GM23338 (cell line): ENCODE measurements around the gene SF3B2. TPM values are rescaled to one million over a fixed set of nuclear protein-coding genes. Genes with fewer than 3 reads are reported as not detected.

Experiments used
- ATAC-seq: fragments of 200-7000 bp; cut with Tn5 transposase; 3 replicates; pipeline ENCODE4 v1.9.1; 2020
- DNase-seq: peaks from one replicate; pipeline ENCODE4 v3.0.0-alpha.2; 2015; ENCODE audit warnings: low spot score
- H2AFZ ChIP-seq: fragments of 200-600 bp; sonication (generic); 2 replicates; pipeline ENCODE4 v1.8.0; 2016; ENCODE audit warnings: antibody characterized with exemption, mild to moderate bottlenecking, moderate library complexity
- H3F3A ChIP-seq: fragments of 200-600 bp; sonication (generic); replicated peaks from 2 replicates; pipeline ENCODE4 v1.8.0; 2017; ENCODE audit warnings: antibody characterized with exemption, mixed run types, low read depth
- H3K27ac ChIP-seq: fragments of 200-600 bp; sonication (generic); 2 replicates; pipeline ENCODE4 v1.6.1; 2016; ENCODE audit warnings: low read depth
- H3K27me3 ChIP-seq: fragments of 200-600 bp; sonication (generic); 2 replicates; pipeline ENCODE4 v1.8.0; 2016; ENCODE audit warnings: mild to moderate bottlenecking, mixed run types, moderate library complexity; ENCODE audit not compliant: insufficient read depth
- H3K36me3 ChIP-seq: fragments of 200-600 bp; sonication (generic); 2 replicates; pipeline ENCODE4 v1.8.0; 2016; ENCODE audit warnings: mild to moderate bottlenecking; ENCODE audit not compliant: insufficient read depth
- H3K4me1 ChIP-seq: fragments of 200-600 bp; sonication (generic); 2 replicates; pipeline ENCODE4 v1.8.0; 2016; ENCODE audit warnings: mild to moderate bottlenecking, moderate library complexity; ENCODE audit not compliant: insufficient read depth
- H3K4me2 ChIP-seq: fragments of 200-600 bp; sonication (generic); 2 replicates; pipeline ENCODE4 v1.7.1; 2017; ENCODE audit warnings: mixed run types
- H3K4me3 ChIP-seq: fragments of 200-600 bp; sonication (generic); 2 replicates; pipeline ENCODE4 v1.6.1; 2016; ENCODE audit warnings: mixed run types
- H3K79me2 ChIP-seq: fragments of 200-600 bp; sonication (generic); replicated peaks from 2 replicates; pipeline ENCODE4 v1.8.0; 2017; ENCODE audit warnings: mild to moderate bottlenecking; ENCODE audit not compliant: insufficient read depth
- H3K9me2 ChIP-seq: fragments of 200-600 bp; sonication (generic); 2 replicates; pipeline ENCODE4 v1.8.0; 2017; ENCODE audit not compliant: insufficient read depth
- H4K20me1 ChIP-seq: fragments of 200-600 bp; sonication (generic); replicated peaks from 2 replicates; pipeline ENCODE4 v1.8.0; 2017; ENCODE audit warnings: mild to moderate bottlenecking; ENCODE audit not compliant: insufficient read depth
- H3K27ac Mint-ChIP-seq: 2 replicates; pipeline ENCODE4 v1.8.0; 2020; ENCODE audit warnings: inconsistent platforms, mild to moderate bottlenecking, moderate library complexity, mixed read lengths
- H3K27me3 Mint-ChIP-seq: 3 replicates; pipeline ENCODE4 v1.8.0; 2022; ENCODE audit warnings: low read depth, mild to moderate bottlenecking, moderate library complexity, mixed read lengths, inconsistent platforms; ENCODE audit not compliant: insufficient read depth, poor library complexity
- H3K36me3 Mint-ChIP-seq: 3 replicates; pipeline ENCODE4 v1.8.0; 2021; ENCODE audit warnings: low read depth, mild to moderate bottlenecking, inconsistent platforms, moderate library complexity, mixed read lengths
- H3K4me1 Mint-ChIP-seq: 3 replicates; pipeline ENCODE4 v1.8.0; 2020; ENCODE audit warnings: mild to moderate bottlenecking, inconsistent platforms, mixed read lengths
- H3K4me3 Mint-ChIP-seq: 3 replicates; pipeline ENCODE4 v1.8.0; 2021; ENCODE audit warnings: moderate library complexity, mild to moderate bottlenecking, inconsistent platforms, mixed read lengths
- H3K9me3 Mint-ChIP-seq: 3 replicates; pipeline ENCODE4 v1.8.0; 2020; ENCODE audit warnings: moderate library complexity, mild to moderate bottlenecking, inconsistent platforms, mixed read lengths
- EZH2 ChIP-seq: fragments of 200-600 bp; sonication (generic); IDR thresholded peaks from one replicate; pipeline ENCODE4 v1.8.0; 2017; ENCODE audit warnings: antibody characterized with exemption, mild to moderate bottlenecking, low read depth; ENCODE audit not compliant: unreplicated experiment
- EZH2phosphoT487 ChIP-seq: fragments of 200-600 bp; sonication (generic); IDR thresholded peaks from one replicate; pipeline ENCODE4 v1.8.1; 2018; ENCODE audit warnings: antibody characterized with exemption; ENCODE audit not compliant: unreplicated experiment
- JUNB ChIP-seq: IDR thresholded peaks from one replicate; pipeline ENCODE4 v1.6.1; 2016; ENCODE audit warnings: antibody characterized with exemption; ENCODE audit not compliant: unreplicated experiment
- NANOG ChIP-seq: IDR thresholded peaks from 2 replicates; pipeline ENCODE4 v1.6.1; 2016; ENCODE audit warnings: antibody characterized with exemption, borderline replicate concordance
- STAT1 ChIP-seq: IDR thresholded peaks from one replicate; pipeline ENCODE4 v1.6.1; 2016; ENCODE audit warnings: antibody characterized with exemption; ENCODE audit not compliant: unreplicated experiment
- ZNF114 ChIP-seq: fragments of 250-450 bp; sonication (Bioruptor Pico); IDR thresholded peaks from 2 replicates; pipeline ENCODE4 v1.5.0; 2020; ENCODE audit warnings: mild to moderate bottlenecking, moderate library complexity
- ZNF331 ChIP-seq: fragments of 250-450 bp; sonication (Bioruptor Pico); IDR thresholded peaks from 2 replicates; pipeline ENCODE4 v1.5.0; 2020; ENCODE audit warnings: low read depth, mild to moderate bottlenecking, moderate library complexity
- ZNF462 ChIP-seq: fragments of 250-450 bp; sonication (Bioruptor Pico); IDR thresholded peaks from 2 replicates; pipeline ENCODE4 v1.5.0; 2020; ENCODE audit warnings: mild to moderate bottlenecking, moderate library complexity
- polyA plus RNA-seq: library from polyadenylated mRNA; unstranded; fragments of >200 nt; fragmentation: Nextera tagmentation; extraction: Ambion mirVana; gene quantifications from 2 replicates; pipeline ENCODE4 v1.2.1, GENCODE V29; 2016
- total RNA-seq: library from RNA; depleted of rRNA; stranded (reverse); fragments of >200 nt; shearing (Covaris generic); gene quantifications from 2 replicates; pipeline ENCODE4 v1.2.3, GENCODE V29; 2014
- TF ChIP-seq, protein P1 (sequence below): IDR thresholded peaks from 2 replicates; pipeline ENCODE4 v1.6.1; 2016; ENCODE audit warnings: antibody characterized with exemption

SF3B2 gene
- total and polyA plus RNA-seq, 2 experiments from 2014 or later = 173 to 180 TPM

GRCh38 chr11:66046901-66047300, 5.3 kb upstream of the SF3B2 start (continued):
- TF ChIP-seq ZNF462 (CRISPR knock-in tag) = no peak
- TF ChIP-seq NANOG = no peak
- no peak for TF ChIP-seq EZH2phosphoT487

DNA sequence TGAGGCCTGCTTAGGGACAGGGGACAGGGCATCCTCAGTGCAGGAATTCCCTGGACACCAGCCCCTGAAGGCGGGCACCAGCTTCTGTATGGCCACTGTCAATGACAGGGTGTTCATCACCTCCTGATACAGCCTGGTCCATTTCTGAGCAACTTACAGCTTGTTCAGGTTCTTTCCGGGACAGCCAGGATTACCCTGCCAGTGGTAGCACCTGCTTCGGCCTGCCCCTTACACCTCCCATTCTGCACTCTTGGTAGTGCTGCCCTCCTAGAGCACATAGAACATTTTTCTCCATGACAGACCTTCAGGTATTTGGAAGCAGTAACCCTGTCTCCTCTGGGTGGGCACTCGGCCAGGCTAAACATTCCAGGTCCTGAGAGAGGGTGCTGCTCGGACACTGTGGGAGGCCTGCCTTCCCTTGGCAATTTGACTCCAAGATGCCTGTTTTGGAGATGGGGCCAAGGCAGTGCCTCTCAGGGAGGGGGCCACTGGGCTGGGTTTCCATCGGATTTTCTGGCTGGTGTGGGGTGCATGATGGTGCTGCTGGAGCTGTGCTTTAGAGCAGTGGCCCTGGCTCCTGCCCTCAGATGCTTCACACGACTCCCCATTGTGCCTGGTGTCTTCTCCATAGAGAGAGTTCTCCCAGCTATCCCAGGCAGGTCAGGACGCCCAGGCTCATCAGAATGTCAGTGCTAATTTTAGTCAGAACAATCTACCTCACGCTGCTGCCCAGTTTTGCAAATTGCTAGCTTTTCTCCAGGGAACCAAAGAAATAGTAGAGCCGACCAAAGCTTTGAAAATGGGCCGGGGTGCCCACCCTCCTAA, 4.4 kb upstream of the SF3B2 start:
- H3K36me3 ChIP-seq = no peaks in the 10 kb centered on the region
- DNase-seq (no peak), ATAC-seq (no peak)
- H3K36me3 Mint-ChIP-seq = peaks cover 17% of the 10 kb centered on the region
- H3F3A ChIP-seq = peaks cover 21% of the 10 kb centered on the region; the same call in 1 of the 2 replicates
- peaks cover 16% of the 10 kb centered on the region for H3K4me1 ChIP-seq
- H3K9me3 Mint-ChIP-seq = no peaks in the 10 kb centered on the region; the same call in 2 of the 3 replicates
- H3K27me3 ChIP-seq = no peaks in the 10 kb centered on the region
- H3K27me3 Mint-ChIP-seq = peaks cover 14% of the 10 kb centered on the region
- no peaks in the 10 kb centered on the region for H3K9me2 ChIP-seq
- peak overlapping the region; percentile 84 for H3K4me2 ChIP-seq
- H3K27ac Mint-ChIP-seq = no peak overlapping the region
- no peak overlapping the region for H2AFZ ChIP-seq
- peaks cover 9% of the 10 kb centered on the region for H3K79me2 ChIP-seq
- no peaks in the 10 kb centered on the region; the same call in none of the 2 replicates for H4K20me1 ChIP-seq
- H3K27ac ChIP-seq = no peak overlapping the region
- H3K4me3 ChIP-seq = peak overlapping the region; percentile 81
- TF ChIP-seq ZNF114 (CRISPR knock-in tag) (no peak), EZH2 (no peak), STAT1 (no peak), NANOG (no peak), ZNF331 (CRISPR knock-in tag) (no peak), JUNB (no peak)
- TF ChIP-seq, protein P1, sequence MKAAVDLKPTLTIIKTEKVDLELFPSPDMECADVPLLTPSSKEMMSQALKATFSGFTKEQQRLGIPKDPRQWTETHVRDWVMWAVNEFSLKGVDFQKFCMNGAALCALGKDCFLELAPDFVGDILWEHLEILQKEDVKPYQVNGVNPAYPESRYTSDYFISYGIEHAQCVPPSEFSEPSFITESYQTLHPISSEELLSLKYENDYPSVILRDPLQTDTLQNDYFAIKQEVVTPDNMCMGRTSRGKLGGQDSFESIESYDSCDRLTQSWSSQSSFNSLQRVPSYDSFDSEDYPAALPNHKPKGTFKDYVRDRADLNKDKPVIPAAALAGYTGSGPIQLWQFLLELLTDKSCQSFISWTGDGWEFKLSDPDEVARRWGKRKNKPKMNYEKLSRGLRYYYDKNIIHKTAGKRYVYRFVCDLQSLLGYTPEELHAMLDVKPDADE = no peak
- peaks cover 45% of the 10 kb centered on the region for H3K4me1 Mint-ChIP-seq
- peak overlapping the region; percentile 87 for H3K4me3 Mint-ChIP-seq
